T-helper 1 cell treated with Interleukin-12 subunit alpha and Interleukin-12 subunit beta and Interleukin-4 antibody, amounts not matched to agents 30 μg/mL and 1 μg/mL, for 36 hours (primary cell): ENCODE data around the gene USP15.

Experiments used
- H3K27ac Mint-ChIP-seq: one replicate; pipeline ENCODE4 v1.8.0; 2021; ENCODE audit warnings: mild to moderate bottlenecking, mixed read lengths
- H3K27me3 Mint-ChIP-seq: one replicate; pipeline ENCODE4 v1.8.0; 2021; ENCODE audit warnings: low read depth, mixed read lengths
- H3K36me3 Mint-ChIP-seq: one replicate; pipeline ENCODE4 v1.8.0; 2021; ENCODE audit warnings: low read depth, mixed read lengths
- H3K4me1 Mint-ChIP-seq: one replicate; pipeline ENCODE4 v1.8.0; 2021; ENCODE audit warnings: low read depth, mixed read lengths
- H3K4me3 Mint-ChIP-seq: one replicate; pipeline ENCODE4 v1.8.0; 2021; ENCODE audit warnings: mild to moderate bottlenecking, moderate library complexity, mixed read lengths
- H3K9me3 Mint-ChIP-seq: one replicate; pipeline ENCODE4 v1.8.0; 2021; ENCODE audit warnings: mixed read lengths

The USP15 gene

DNA sequence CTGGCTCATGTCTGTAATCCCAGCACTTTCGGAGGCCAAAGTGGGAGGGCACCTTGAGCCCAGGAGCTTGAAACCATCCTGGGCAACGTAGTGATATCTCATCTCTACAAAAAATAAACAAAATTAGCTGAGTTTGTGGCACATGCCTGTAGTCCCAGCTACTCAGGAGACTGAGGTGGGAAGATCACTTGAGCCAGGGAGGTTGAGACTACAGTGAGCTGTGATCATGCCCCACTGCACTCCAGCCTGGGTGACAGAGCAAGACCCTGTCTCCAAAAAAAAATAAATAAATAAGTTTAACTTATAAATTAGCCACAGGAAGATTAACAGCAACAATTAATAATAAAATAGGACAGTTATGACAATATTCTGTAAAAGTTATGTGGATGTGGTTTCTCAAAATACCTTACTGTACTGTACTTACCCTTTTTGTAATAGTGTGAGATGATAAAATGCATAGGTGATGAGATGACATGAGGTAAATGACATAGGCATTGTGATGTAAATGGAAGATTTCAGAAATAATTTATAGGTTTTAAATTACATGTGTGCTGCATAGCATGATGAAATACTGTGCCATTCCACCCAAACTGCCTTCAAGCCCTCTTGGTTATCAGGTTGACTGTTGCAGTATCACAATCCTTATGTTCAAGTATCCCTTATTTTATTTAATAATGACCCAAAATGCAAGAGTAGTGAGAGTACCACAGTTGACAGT is 22.0 kb downstream of the USP15 start:
- peaks cover 4% of the 10 kb centered on the region for H3K9me3 Mint-ChIP-seq
- peaks cover 49% of the 10 kb centered on the region for H3K4me1 Mint-ChIP-seq
- no peak overlapping the region for H3K4me3 Mint-ChIP-seq
- no peaks in the 10 kb centered on the region for H3K27me3 Mint-ChIP-seq
- no peak overlapping the region for H3K27ac Mint-ChIP-seq
- H3K36me3 Mint-ChIP-seq = peaks cover 28% of the 10 kb centered on the region

DNA sequence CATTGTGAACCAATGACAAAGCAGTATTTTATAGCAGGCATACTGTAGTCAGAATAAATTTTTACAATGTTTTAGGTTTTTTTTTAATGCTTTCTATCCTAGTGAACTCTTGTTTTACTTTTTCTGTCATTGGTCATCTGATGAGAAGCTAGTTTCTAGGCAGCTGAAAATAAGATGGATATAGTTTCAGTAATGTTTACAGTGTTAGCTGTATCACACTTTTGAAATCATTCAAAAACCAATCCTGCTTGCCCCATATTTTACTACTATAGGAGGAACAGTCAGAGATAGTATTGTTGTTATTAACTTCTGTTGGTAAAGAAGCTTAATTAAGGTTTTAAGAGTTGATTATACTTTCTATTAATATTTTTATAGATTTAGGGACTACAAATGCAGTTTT is 24.5 kb downstream of the USP15 start:
- H3K27me3 Mint-ChIP-seq = no peaks in the 10 kb centered on the region
- H3K36me3 Mint-ChIP-seq = peaks cover 39% of the 10 kb centered on the region
- no peak overlapping the region for H3K27ac Mint-ChIP-seq
- no peak overlapping the region for H3K4me3 Mint-ChIP-seq
- peaks cover 9% of the 10 kb centered on the region for H3K9me3 Mint-ChIP-seq
- H3K4me1 Mint-ChIP-seq = peaks cover 63% of the 10 kb centered on the region

DNA sequence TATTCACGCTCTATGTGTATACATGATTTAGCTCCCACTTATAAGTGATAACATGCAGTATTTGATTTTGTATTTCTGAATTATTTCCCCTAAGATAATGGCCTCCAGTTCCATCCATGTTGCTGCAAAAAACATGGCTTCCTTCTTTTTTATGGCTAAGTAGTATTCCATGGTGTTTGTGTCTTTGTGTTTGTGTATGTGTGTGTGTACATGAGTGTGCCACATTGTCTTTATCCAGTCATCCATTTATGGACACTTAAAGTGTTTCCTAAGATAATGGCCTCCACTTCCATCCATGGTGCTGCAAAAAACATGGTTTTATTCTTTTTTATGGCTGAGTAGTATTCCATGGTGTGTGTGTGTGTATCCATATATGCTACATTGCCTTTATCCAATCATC is 25.1 kb downstream of the USP15 start:
- Mint-ChIP-seq H3K4me3 (no peak overlapping the region), H3K9me3 (peaks cover 13% of the 10 kb centered on the region), H3K27me3 (no peaks in the 10 kb centered on the region), H3K27ac (no peak overlapping the region), H3K36me3 (peaks cover 40% of the 10 kb centered on the region), H3K4me1 (peaks cover 64% of the 10 kb centered on the region)

GRCh38 chr12:62288328-62288727 is 28.1 kb downstream of the USP15 start:
- Mint-ChIP-seq H3K4me1 (peaks cover 57% of the 10 kb centered on the region), H3K9me3 (peaks cover 21% of the 10 kb centered on the region), H3K27me3 (no peaks in the 10 kb centered on the region), H3K4me3 (no peak overlapping the region), H3K36me3 (peaks cover 46% of the 10 kb centered on the region), H3K27ac (no peak overlapping the region)

DNA sequence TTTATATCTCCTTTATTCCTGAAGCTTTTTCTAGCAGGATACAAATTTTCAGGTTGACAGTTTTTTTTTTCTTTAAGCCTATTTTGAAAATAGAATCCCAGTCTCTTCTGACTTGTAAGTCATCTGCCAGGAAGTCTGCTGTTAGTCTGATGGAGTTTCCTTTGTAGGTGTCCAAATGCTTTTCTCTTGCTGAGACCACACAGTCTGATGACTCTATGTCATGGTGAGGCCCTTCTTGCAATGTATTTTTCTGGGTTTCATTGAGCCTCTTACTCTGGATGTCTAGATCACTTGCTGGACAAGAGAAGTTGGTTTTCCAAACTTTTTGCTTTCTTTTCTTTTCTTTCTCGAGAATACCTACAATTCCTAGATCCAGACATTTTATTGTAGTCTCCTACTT is 30.6 kb downstream of the USP15 start:
- H3K4me1 Mint-ChIP-seq = peaks cover 56% of the 10 kb centered on the region
- H3K36me3 Mint-ChIP-seq = peaks cover 51% of the 10 kb centered on the region

GRCh38 chr12:62291864-62292760 is 31.9 kb downstream of the USP15 start:
- no peaks in the 10 kb centered on the region for H3K27me3 Mint-ChIP-seq
- H3K9me3 Mint-ChIP-seq = peaks cover 17% of the 10 kb centered on the region
- no peak overlapping the region for H3K27ac Mint-ChIP-seq
- H3K4me1 Mint-ChIP-seq = peaks cover 60% of the 10 kb centered on the region
- H3K36me3 Mint-ChIP-seq = peaks cover 58% of the 10 kb centered on the region
- no peak overlapping the region for H3K4me3 Mint-ChIP-seq

More for the DNA sequence above, 30.6 kb downstream of the USP15 start:
- no peaks in the 10 kb centered on the region for H3K27me3 Mint-ChIP-seq
- H3K4me3 Mint-ChIP-seq = no peak overlapping the region
- peaks cover 17% of the 10 kb centered on the region for H3K9me3 Mint-ChIP-seq
- H3K27ac Mint-ChIP-seq = no peak overlapping the region

DNA sequence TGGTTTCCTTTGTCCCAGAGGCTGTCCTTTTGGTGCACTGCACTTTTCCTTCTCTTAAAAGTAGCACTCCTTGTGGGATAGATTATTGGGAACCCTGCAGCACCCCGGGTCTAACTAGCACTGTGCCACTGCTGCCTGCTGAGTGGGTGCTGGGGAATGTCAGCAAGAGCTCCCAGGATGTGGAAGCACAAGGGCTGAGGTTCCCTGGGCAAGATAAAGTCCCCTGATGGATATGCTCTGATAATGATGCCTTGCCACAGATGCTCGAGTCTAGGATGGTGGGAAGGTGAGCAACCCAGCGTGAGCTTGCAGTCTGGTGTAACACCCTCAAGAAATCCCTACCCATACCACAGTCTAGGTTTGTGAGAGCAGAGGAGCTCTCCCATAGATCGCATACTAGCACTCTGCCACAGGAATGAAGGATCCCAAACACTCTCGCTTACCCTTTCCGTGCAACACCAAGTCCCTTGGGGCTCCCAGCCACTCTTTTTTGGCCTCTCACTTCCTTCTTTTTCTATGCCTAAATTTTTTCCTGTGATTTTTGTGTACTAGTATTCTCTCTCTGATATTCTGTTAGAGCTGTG is 32.6 kb downstream of the USP15 start:
- no peak overlapping the region for H3K4me3 Mint-ChIP-seq

GRCh38 chr12:62294378-62294777 is 34.2 kb downstream of the USP15 start:
- Mint-ChIP-seq H3K4me1 (peaks cover 48% of the 10 kb centered on the region), H3K4me3 (no peak overlapping the region), H3K36me3 (peaks cover 55% of the 10 kb centered on the region), H3K27me3 (no peaks in the 10 kb centered on the region), H3K27ac (no peak overlapping the region), H3K9me3 (peaks cover 18% of the 10 kb centered on the region)

More for the DNA sequence above, 32.6 kb downstream of the USP15 start:
- H3K9me3 Mint-ChIP-seq = peaks cover 20% of the 10 kb centered on the region
- peaks cover 60% of the 10 kb centered on the region for H3K36me3 Mint-ChIP-seq
- no peaks in the 10 kb centered on the region for H3K27me3 Mint-ChIP-seq
- H3K27ac Mint-ChIP-seq = no peak overlapping the region
- peaks cover 60% of the 10 kb centered on the region for H3K4me1 Mint-ChIP-seq

DNA sequence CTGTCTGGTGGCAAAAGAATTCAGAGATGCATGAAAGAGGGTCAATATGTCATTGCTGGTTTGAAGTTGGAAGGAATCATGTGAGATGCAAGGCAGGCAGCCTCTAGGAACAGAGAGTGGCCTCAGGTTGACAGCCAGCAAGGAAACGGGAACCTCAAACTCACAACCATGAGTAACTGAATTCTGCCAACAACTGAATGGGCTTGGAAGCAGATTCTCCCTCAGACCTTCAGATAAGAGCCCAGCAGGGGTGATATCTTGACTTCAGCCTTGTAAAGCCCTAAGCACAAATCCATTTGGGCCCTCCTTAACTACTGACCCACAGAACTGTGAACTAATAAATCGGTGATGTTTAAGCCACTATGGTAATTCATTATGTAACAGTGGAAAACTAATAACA is 35.8 kb downstream of the USP15 start:
- H3K36me3 Mint-ChIP-seq = peaks cover 48% of the 10 kb centered on the region
- H3K4me3 Mint-ChIP-seq = no peak overlapping the region
- no peaks in the 10 kb centered on the region for H3K27me3 Mint-ChIP-seq
- peaks cover 42% of the 10 kb centered on the region for H3K4me1 Mint-ChIP-seq
- H3K27ac Mint-ChIP-seq = no peak overlapping the region
- peaks cover 4% of the 10 kb centered on the region for H3K9me3 Mint-ChIP-seq

GRCh38 chr12:62297321-62297720 is 37.1 kb downstream of the USP15 start:
- peaks cover 6% of the 10 kb centered on the region for H3K9me3 Mint-ChIP-seq
- H3K27me3 Mint-ChIP-seq = no peaks in the 10 kb centered on the region
- H3K4me1 Mint-ChIP-seq = peaks cover 45% of the 10 kb centered on the region
- no peak overlapping the region for H3K27ac Mint-ChIP-seq
- H3K4me3 Mint-ChIP-seq = no peak overlapping the region
- H3K36me3 Mint-ChIP-seq = peaks cover 52% of the 10 kb centered on the region

- no peaks in the 10 kb centered on the region for H3K27me3 Mint-ChIP-seq
- H3K27ac Mint-ChIP-seq = no peak overlapping the region
- no peak overlapping the region for H3K4me3 Mint-ChIP-seq
- H3K36me3 Mint-ChIP-seq = peaks cover 67% of the 10 kb centered on the region
- peaks cover 12% of the 10 kb centered on the region for H3K9me3 Mint-ChIP-seq
- peaks cover 44% of the 10 kb centered on the region for H3K4me1 Mint-ChIP-seq
Observed at GRCh38 chr12:62299617-62300016, 39.4 kb downstream of the USP15 start.

- Mint-ChIP-seq H3K4me1 (peaks cover 43% of the 10 kb centered on the region), H3K27ac (no peak overlapping the region), H3K36me3 (peaks cover 66% of the 10 kb centered on the region), H3K27me3 (no peaks in the 10 kb centered on the region), H3K4me3 (no peak overlapping the region), H3K9me3 (peaks cover 13% of the 10 kb centered on the region)
Observed at GRCh38 chr12:62301080-62301798, 41.0 kb downstream of the USP15 start.

GRCh38 chr12:62301799-62302133 is 41.6 kb downstream of the USP15 start:
- Mint-ChIP-seq H3K36me3 (peaks cover 66% of the 10 kb centered on the region), H3K27ac (no peak overlapping the region), H3K4me1 (peaks cover 43% of the 10 kb centered on the region), H3K27me3 (no peaks in the 10 kb centered on the region), H3K4me3 (no peak overlapping the region), H3K9me3 (peaks cover 13% of the 10 kb centered on the region)

DNA sequence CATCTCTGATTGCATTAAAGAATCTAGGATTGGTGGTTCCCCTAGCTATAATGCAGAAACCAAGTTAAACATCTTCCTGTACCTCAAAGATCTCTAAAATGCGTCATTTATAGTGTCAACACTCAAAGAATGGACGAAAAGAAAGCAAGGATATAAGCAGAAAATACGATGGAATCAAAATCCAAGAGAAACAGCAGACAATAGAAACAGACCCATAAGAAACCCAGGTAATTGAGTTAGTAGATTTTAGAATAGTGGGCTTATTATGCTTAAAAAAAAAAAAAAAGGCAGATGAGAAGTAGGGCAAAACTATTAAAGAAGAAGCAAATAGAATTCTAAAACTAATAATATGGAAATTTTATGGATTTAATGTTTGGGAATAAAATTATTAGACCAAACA is 44.4 kb downstream of the USP15 start:
- Mint-ChIP-seq H3K27ac (no peak overlapping the region), H3K4me3 (no peak overlapping the region), H3K4me1 (peaks cover 48% of the 10 kb centered on the region), H3K9me3 (peaks cover 10% of the 10 kb centered on the region), H3K27me3 (no peaks in the 10 kb centered on the region), H3K36me3 (peaks cover 66% of the 10 kb centered on the region)
